ENCODE measurements around the gene ANKDD1A.

The ANKDD1A gene

DNA sequence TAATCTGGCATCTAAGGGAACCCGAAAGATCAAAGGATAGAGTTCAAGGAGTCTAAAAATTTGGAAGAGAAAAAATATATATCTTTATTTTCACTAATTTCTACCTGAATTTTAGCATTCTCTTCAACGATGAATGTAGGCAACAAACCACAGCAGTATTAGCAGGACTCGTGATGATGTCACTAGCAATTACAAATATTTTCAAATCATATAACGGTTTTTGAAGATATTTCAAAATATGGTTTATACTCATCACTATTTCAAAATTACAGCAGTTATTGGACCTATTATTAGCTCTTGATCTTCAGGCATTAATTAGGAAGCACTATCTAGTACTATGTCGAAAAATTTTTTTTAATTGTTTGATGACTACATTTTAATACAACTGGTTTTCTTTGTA, 27.0 kb upstream of the ANKDD1A start:
- H3K27ac ChIP-seq, result no peak overlapping the region
- TF ChIP-seq ZFX (IDR thresholded peaks at IDR 0.05; ENCODE audit: borderline replicate concordance), result no peak
- TF ChIP-seq, protein P1, sequence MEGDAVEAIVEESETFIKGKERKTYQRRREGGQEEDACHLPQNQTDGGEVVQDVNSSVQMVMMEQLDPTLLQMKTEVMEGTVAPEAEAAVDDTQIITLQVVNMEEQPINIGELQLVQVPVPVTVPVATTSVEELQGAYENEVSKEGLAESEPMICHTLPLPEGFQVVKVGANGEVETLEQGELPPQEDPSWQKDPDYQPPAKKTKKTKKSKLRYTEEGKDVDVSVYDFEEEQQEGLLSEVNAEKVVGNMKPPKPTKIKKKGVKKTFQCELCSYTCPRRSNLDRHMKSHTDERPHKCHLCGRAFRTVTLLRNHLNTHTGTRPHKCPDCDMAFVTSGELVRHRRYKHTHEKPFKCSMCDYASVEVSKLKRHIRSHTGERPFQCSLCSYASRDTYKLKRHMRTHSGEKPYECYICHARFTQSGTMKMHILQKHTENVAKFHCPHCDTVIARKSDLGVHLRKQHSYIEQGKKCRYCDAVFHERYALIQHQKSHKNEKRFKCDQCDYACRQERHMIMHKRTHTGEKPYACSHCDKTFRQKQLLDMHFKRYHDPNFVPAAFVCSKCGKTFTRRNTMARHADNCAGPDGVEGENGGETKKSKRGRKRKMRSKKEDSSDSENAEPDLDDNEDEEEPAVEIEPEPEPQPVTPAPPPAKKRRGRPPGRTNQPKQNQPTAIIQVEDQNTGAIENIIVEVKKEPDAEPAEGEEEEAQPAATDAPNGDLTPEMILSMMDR (IDR thresholded peaks at IDR 0.05), result no peak

DNA sequence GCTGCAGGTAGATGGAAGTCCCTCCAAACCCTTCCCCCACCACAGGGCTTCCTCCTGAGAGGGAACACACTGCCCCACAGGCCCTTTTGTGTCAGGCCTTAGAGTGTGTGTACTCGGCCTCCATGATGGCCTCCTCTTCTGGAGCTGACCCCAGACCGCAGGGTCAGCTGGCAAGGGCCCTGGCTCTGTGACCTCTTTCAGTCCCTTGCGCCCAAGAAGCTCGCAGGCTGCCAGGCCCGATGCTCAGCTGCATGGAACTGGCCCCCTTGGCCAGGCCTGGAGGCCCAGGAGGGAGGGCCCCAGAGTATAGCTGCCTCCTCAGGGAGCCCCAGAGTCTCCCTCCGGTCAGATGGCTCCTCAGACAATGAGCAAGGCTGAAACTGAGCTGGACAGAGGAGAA, 23.4 kb upstream of the ANKDD1A start:
- TF ChIP-seq, protein P1 (IDR thresholded peaks at IDR 0.05), result no peak
- no peak for TF ChIP-seq ZFX (IDR thresholded peaks at IDR 0.05; ENCODE audit: borderline replicate concordance)
- no peak overlapping the region for H3K27ac ChIP-seq

DNA sequence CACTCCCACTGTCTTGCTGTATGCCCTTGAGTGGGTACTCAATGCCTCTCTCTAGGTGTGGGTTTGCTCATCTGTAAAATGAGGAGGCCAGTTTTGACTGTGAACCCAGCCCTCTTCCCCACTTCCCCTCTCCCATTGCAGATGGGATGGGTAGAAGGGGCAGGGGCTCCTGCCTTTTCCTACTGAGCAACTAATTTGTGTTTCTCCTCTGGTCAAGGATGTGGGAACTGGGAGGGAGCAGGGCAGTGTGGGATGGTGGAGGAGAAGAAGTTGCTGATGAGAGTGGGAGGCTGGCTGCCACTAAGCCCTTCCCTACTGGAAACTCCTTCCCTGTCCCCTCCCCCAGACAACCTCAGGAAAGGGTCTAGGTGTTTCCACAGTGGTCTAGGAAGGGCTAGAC, 20.1 kb upstream of the ANKDD1A start:
- H3K27ac ChIP-seq, result no peak overlapping the region

DNA sequence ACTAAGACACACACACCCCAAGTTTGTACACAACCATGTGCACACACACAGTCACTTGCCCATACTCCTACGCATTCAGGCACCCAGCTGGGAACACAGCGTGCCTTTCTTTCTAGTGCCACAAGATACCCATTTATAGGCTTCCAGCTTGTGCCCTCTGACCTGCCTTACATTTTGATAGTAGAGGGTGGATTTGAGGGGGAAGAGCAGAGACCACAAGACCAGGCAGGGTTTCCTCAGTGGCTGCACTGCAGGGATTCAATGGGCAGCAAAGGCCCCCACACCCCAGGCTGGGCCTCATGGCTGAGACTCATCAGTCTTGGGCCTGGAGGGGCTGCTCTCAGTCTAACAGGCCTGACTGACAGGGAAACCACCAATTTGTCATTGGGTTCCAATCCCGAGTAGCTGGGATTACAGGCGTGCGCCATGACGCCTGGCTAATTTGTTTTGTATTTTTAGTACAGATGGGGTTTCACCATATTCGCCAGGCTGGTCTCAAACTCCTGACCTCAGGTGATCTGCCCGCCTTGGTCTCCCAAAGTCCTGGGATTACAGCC, 18.8 kb upstream of the ANKDD1A start:
- no peak overlapping the region for H3K27ac ChIP-seq
- no peak for TF ChIP-seq ZFX (IDR thresholded peaks at IDR 0.05; ENCODE audit: borderline replicate concordance)
- TF ChIP-seq, protein P1 (IDR thresholded peaks at IDR 0.05), result no peak

More for the DNA sequence above, 20.1 kb upstream of the ANKDD1A start:
- TF ChIP-seq ZFX (IDR thresholded peaks at IDR 0.05; ENCODE audit: borderline replicate concordance), result no peak
- TF ChIP-seq, protein P1 (IDR thresholded peaks at IDR 0.05), result no peak

DNA sequence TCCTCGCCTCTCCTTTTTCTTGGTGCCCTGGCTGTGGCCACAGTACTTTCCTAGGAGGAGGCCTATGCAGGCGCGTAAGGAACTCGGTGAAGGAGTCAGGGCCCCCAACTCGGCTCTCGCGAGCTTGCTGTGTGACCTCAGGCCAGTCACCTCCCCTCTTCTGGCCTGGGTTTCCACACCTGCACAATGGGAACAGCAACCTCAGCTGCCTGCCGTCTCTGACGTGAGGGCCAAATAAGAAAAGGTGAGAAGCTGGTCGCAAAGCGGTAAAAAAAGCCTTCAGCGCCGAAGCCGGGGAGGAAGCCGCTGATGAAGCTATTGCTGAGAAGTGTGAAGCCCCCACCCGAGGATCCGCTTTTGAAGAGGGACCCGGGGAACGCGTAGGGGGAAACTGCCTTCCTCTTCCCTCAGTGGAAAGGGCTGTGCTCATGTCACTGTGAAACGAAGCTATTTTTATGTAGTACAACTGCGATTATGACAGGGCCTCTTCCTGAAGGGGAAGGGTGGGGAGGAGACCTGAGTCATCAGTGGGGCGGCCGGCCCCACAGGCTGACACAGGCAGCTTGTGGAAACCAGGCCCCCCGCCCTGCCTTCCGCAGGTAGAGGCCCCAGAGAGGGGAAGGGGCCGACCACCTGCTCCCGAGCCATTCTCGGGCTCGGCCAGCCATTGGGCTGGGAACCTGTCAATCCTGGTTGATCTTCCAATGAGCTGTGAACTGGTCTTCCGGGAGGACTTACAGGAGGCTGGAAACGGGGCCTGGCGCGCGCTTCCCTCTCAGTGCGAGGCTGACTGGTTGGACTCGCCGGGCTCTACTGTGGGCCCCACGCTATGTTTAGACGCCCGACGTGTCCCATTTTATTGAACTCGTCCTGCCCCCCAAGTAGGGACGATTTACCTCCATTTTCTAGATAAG, 18.0 kb upstream of the ANKDD1A start:
- H3K27ac ChIP-seq, result no peak overlapping the region
- TF ChIP-seq ZFX (IDR thresholded peaks at IDR 0.05; ENCODE audit: borderline replicate concordance), result no peak
- TF ChIP-seq, protein P1 (IDR thresholded peaks at IDR 0.05), result no peak

DNA sequence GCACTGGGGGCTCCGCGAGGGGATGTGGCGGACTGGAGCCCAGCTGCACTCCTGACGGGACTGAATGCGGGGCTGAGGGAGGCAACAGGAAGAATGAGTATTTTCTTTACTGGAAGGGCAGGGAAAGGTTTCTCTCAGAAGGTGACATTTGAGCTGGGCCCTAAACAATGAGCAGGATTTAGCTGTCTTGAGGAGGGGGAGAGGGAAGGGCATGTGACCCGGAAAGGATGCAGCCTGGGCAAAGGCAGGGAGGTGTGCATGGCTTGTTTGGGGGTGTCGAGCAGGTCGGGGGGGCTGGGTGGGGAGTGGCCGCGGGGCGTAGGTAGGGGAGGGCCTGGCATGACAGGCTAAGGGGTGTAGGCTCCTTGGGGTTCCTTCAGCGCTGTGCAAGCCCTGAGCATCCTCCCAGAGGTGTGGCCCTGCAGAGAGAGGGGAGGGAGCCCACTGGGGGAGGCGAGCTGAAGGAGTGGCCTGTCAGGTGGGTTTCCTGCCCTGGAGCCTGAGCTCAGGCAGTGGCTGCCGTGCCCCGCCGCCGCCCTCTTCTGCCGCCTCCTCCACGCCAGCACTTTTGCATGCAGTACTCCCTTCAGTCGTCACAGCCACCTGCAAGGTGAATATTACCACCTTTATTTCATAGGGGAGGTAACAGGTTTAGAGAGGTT, 17.2 kb upstream of the ANKDD1A start:
- no peak for TF ChIP-seq ZFX (IDR thresholded peaks at IDR 0.05; ENCODE audit: borderline replicate concordance)
- H3K27ac ChIP-seq, result no peak overlapping the region

DNA sequence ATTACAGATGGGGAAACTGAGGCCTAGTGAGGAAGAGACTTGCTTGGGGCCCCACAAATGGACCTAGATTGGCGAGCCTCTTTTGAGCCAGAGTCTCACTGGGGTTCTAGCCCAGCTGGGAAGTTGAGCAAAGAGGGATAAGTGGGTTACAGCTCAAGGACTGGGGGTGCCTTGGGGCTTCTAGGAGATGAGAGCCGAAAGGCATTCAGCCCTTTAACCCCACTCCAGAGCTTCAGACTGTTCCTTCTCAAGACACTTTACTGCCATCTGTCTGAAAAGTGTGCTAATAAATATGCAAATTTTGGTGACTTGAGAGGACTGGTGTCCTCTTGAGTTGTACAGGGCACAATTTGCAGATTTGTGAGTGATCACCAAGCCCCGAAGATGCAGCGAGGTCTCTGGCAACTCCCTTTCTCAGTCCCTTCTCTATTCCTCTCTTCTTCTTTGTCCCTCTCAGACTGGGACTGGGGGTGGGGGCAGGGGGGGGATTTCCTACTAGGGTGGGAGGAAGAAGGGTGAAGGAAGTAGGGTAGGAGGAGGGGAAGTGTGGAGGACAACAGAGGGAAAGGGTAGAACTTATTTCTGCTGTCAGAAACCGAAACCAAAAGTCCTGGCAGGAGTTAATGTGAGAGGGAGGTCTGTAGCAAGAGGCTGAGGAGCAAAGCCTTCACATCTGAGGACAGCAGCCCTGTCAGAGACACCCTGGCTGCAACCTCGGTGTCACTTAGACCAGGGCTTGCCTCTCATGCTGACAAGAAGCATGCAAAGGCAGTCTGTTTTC, 16.2 kb upstream of the ANKDD1A start:
- no peak overlapping the region for H3K27ac ChIP-seq

More for the DNA sequence above, 16.2 kb upstream of the ANKDD1A start:
- TF ChIP-seq ZFX (IDR thresholded peaks at IDR 0.05; ENCODE audit: borderline replicate concordance), result no peak
- TF ChIP-seq, protein P1 (IDR thresholded peaks at IDR 0.05), result no peak
